ENCODE results near the gene KHDRBS1. TPM values are rescaled to one million over a fixed set of nuclear protein-coding genes. Genes with fewer than 3 reads are reported as not detected.
"Not testable (repeated sequence)": the region's sequence is repeated elsewhere in the genome, so short reads cannot be mapped to it uniquely, and the experiment has no call there.

KHDRBS1 gene
- polyA plus RNA-seq, 1 experiment, result 24.1 TPM

- no peak for TF ChIP-seq CTCF (IDR thresholded peaks at IDR 0.05; ENCODE audit: insufficient read depth, low read depth, low read length)
- DNase-seq (ENCODE audit: low read depth), result no peak
- Histone ChIP-seq H3K4me3 (ENCODE audit: low read depth, low read length) (no peak overlapping the region), H3K36me3 (ENCODE audit: control insufficient read depth, insufficient read depth, low read length) (peaks cover 20% of the 10 kb centered on the region), H3K27me3 (ENCODE audit: control insufficient read depth, insufficient read depth, low read length) (no peaks in the 10 kb centered on the region)
- POLR2A ChIA-PET, result no interaction called here
- CTCF ChIA-PET, result interaction anchor here (0.9 kb wide), 1 partner anchor 97 kb away, joined by 3 read pairs; no protein-coding TSS in a partner anchor
These were observed 61.2 kb downstream of the KHDRBS1 start for GRCh38 chr1:32074841-32075240.

GRCh38 chr1:32077451-32077850, 63.8 kb downstream of the KHDRBS1 start:
- no peak overlapping the region for H3K4me3 ChIP-seq (ENCODE audit: low read depth, low read length)
- TF ChIP-seq CTCF (IDR thresholded peaks at IDR 0.05; ENCODE audit: insufficient read depth, low read depth, low read length), result no peak
- CTCF ChIA-PET, result no interaction called here
- POLR2A ChIA-PET, result no interaction called here
- peaks cover 20% of the 10 kb centered on the region for H3K36me3 ChIP-seq (ENCODE audit: control insufficient read depth, insufficient read depth, low read length)
- no peaks in the 10 kb centered on the region for H3K27me3 ChIP-seq (ENCODE audit: control insufficient read depth, insufficient read depth, low read length)
- no peak for DNase-seq (ENCODE audit: low read depth)

- no peak for DNase-seq (ENCODE audit: low read depth)
- TF ChIP-seq CTCF (IDR thresholded peaks at IDR 0.05; ENCODE audit: insufficient read depth, low read depth, low read length), result no peak
- Histone ChIP-seq H3K36me3 (ENCODE audit: control insufficient read depth, insufficient read depth, low read length) (peaks cover 18% of the 10 kb centered on the region), H3K27me3 (ENCODE audit: control insufficient read depth, insufficient read depth, low read length) (no peaks in the 10 kb centered on the region), H3K4me3 (ENCODE audit: low read depth, low read length) (no peak overlapping the region)
- CTCF ChIA-PET, result no interaction called here
- POLR2A ChIA-PET, result no interaction called here
These were observed 68.4 kb downstream of the KHDRBS1 start for GRCh38 chr1:32082022-32082421.

- DNase-seq (ENCODE audit: low read depth); POLR2A ChIA-PET; CTCF ChIA-PET; H3K36me3 ChIP-seq (ENCODE audit: control insufficient read depth, insufficient read depth, low read length); H3K4me3 ChIP-seq (ENCODE audit: low read depth, low read length); H3K27me3 ChIP-seq (ENCODE audit: control insufficient read depth, insufficient read depth, low read length): not testable (repeated sequence)
These were observed 72.7 kb downstream of the KHDRBS1 start for GRCh38 chr1:32086381-32086780.

GRCh38 chr1:32091176-32091575, 77.5 kb downstream of the KHDRBS1 start:
- Histone ChIP-seq H3K4me3 (ENCODE audit: low read depth, low read length) (no peak overlapping the region), H3K36me3 (ENCODE audit: control insufficient read depth, insufficient read depth, low read length) (peaks cover 27% of the 10 kb centered on the region), H3K27me3 (ENCODE audit: control insufficient read depth, insufficient read depth, low read length) (no peaks in the 10 kb centered on the region)
- DNase-seq (ENCODE audit: low read depth), result no peak
- no peak for TF ChIP-seq CTCF (IDR thresholded peaks at IDR 0.05; ENCODE audit: insufficient read depth, low read depth, low read length)
- ChIA-PET POLR2A (interaction anchor here (0.8 kb wide), 1 partner anchor 18 kb away, joined by 3 read pairs; no protein-coding TSS in a partner anchor), CTCF (interaction anchor here (1.5 kb wide), 1 partner anchor 18 kb away, joined by 3 read pairs; the partner anchor contains the start of gene TMEM39B)

- CTCF ChIA-PET, result interaction anchor here (1.5 kb wide), 1 partner anchor 18 kb away, joined by 3 read pairs; the partner anchor contains the start of gene TMEM39B
- POLR2A ChIA-PET, result interaction anchor here (0.5 kb wide), 1 partner anchor 44 kb away, joined by 3 read pairs; no protein-coding TSS in a partner anchor
- no peak for DNase-seq (ENCODE audit: low read depth)
- H3K4me3 ChIP-seq (ENCODE audit: low read depth, low read length), result no peak overlapping the region
- H3K36me3 ChIP-seq (ENCODE audit: control insufficient read depth, insufficient read depth, low read length), result peaks cover 28% of the 10 kb centered on the region
- H3K27me3 ChIP-seq (ENCODE audit: control insufficient read depth, insufficient read depth, low read length), result no peaks in the 10 kb centered on the region
- TF ChIP-seq CTCF (IDR thresholded peaks at IDR 0.05; ENCODE audit: insufficient read depth, low read depth, low read length), result no peak
These were observed 77.9 kb downstream of the KHDRBS1 start for GRCh38 chr1:32091591-32091990.

Measured in BJ (cell line).